GM19452 (cell line): Measurements from ENCODE around the gene TMEM163.

ENCODE experiments used
- ATAC-seq: cut with Tn5 transposase; IDR thresholded peaks from one replicate; pipeline ENCODE4 v1.9.1; 2021; ENCODE audit not compliant: unreplicated experiment

TMEM163 gene

DNA sequence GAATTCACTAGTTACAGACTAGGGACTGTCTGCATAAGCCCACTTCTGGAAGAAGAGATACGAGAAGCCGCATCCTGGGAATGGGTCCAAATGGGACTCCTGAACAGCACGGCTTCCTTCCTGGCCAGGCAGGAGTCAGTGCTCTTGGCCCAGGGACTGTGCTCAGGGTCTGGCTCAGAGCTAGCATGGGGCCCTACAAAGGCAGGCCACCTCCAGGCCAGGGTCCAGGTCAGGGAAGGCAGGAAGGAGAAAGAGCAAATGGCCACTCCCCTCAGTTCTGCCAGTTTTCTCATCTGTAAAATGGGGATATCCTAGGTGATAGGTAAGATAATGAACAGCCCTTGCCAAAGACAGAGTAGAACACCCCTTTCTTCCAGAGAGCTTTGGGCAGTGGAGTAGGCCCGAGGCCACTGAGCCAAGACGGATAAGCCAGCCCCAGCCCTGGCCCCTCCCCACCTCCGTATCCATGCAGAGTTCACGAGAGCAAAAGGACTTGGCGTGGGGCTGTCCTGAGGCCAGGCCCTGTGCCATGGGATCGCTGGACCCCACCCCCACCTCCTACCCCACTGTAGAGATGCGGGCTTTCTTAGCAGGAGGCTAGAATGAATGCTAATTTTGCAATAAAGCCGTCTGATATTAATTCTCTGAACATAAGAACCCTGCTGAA, 274.9 kb downstream of the TMEM163 start:
- no peak for ATAC-seq

DNA sequence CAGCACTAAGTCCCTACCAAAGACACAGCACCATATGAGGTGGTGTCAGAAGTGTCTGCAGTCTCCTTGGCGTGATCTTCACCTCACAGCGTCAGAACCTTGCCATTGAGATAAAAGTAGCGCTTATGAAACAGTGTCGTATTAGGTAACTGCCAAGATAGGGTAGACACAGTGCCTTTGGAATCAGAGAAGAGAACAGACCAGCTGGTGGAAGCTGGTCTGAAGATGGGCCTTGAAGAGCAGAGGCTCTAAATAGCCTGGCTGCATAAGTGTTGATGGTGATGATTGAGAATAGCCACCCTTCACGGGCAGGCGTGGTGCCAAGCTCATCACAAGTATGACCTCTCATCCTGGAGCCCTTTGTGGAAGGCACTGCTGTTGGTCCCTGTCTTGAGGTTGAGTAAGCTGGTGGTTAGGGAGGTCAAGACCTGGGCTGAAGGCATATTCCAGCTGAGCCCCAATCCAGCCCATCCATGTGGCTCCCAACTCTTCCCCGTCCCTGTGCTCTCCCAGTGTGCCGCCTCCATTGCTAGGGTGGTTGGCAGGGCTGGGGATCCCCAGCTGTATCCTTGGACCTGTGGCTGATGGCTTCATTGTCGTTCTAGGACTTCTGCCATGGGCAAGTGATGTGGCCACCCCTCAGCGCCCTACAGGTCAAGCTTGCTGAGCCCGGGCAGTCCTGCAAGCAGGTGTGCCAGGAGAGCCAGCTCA, 277.5 kb downstream of the TMEM163 start:
- ATAC-seq = no peak

GRCh38 chr2:134440336-134440909, 278.4 kb downstream of the TMEM163 start:
- ATAC-seq = no peak

GRCh38 chr2:134438371-134438770, 280.4 kb downstream of the TMEM163 start:
- no peak for ATAC-seq

- no peak for ATAC-seq
Observed at GRCh38 chr2:134436706-134437105, 282.1 kb downstream of the TMEM163 start.

GRCh38 chr2:134435936-134436335, 282.9 kb downstream of the TMEM163 start:
- ATAC-seq = no peak

DNA sequence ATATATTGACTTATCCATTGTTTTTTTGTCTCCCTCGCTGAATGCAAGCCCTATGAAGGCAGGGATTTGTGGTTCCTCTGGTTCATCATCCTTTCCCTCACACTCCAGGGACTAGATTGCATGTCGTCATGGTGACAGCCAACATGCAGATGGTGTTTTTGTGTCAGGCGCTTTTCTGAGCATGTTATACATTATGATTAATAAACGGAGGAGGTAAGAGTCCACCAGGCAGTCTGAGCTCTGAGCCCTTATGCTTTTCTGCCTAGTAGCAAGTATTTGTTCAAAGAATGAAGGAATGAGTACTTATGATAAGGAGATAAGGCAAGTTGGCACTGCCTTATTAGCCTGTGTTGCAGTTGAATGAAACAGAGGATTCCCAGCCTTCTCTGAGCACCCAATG, 283.3 kb downstream of the TMEM163 start:
- no peak for ATAC-seq

GRCh38 chr2:134433979-134434378, 284.8 kb downstream of the TMEM163 start:
- ATAC-seq = no peak

- ATAC-seq = no peak
Observed at GRCh38 chr2:134433469-134433868, 285.3 kb downstream of the TMEM163 start.

DNA sequence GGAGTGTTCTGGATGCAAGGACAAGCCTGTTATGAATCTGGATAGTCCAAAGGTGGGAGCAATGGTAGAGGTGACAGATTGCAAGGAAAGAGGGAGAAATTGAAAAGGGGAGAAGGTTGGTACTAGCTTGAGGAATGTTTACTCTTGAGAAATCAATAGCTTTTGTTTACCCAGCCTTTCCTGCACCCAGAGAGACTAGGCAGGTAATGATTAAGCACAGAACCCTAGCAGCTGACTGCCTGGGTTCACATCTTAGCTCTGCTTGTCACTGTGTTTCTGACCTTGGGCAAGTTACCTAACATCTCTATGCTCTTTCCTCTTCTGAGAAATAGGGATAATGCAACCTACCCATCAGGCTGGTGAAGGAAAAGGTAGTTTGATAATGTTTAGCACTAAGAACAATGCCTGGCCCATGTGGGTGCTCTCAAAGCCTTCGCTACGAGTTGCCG, 286.3 kb downstream of the TMEM163 start:
- no peak for ATAC-seq

DNA sequence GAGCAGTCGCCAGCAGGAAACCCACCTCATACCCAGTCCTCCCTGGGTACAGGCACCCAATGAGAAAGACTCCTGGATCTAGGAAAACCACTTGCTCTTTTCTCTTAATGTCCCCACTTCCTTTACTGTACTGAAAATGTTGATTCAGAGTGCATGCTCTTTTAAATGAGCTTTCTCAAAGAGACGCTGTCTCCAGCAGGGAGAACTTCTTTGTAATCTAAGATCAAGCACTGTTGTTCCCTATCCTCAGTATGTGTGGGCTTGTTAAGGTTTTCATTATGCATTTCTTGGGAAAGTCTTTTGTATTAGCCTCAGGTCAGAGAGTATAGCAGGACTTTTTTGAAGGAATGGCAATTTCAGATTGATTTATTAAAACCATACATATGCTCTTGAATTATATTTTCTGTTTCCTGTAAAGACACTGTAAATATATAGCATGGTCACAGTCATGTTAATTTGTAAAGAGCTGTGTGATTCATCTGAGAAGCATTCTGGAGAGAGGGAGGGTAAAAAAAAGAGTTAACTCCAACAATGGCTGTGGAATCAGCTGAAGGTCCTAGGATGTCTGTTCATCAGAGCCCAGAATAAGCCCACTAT, 286.9 kb downstream of the TMEM163 start:
- ATAC-seq = no peak

DNA sequence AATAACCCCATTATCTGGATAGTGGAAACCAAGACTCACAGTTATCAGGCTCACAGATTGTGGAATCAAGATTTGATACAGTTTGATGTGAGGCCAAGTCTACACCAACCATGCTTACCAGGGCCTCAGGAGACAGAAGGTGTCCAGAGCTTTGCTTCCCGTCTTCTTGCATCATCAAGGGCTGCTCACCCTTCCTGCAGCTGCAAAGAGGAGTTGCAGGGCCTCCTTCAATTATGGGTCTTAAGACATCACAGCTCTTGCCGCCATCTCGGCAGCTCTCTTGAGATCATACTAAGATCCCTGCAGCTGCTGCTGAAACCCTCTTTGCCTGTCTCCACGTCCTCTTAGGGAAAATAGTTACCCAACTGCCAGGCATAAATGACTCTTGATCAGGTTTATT, 288.9 kb downstream of the TMEM163 start:
- ATAC-seq = no peak

DNA sequence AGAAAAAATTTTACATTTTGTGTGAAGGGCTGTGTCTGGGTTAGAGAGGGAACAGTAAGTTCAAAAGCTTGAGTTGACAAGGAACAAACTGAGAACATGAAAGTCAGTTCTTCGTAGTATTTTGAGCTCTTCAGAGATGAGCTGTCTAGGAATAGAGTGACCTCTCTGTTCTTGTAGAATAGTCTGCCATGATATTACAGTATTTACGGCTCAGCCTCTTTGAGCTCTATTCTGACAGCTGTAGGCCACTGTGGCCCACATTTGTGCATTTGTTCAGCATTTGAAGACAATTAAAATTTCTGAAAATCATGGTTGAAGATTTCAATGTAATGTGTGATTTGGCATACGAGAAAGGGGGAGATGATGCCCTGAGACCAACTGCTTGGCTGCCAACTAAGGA, 292.1 kb downstream of the TMEM163 start:
- ATAC-seq = no peak

- ATAC-seq = no peak
Observed at GRCh38 chr2:134425724-134426496, 292.9 kb downstream of the TMEM163 start.

- ATAC-seq = no peak
Observed at GRCh38 chr2:134421556-134422328, 297.1 kb downstream of the TMEM163 start.

DNA sequence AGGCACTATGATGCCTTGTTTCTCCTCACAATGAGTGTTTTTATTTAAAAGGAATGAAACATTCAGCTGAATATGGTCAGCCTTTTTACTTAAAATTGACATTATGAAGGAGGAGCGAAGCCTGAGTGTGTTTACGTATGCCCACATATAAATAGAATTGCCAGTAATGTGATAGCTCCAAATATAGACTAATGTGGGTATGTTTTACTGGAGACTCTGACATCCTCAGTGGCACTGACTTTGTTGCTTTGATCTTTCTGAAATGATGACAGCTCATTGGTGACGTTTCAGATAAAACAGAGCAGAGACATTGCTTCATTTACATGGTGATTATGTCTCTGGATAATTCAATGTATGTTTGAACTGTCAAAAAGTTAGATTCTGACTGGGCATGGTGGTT, 297.9 kb downstream of the TMEM163 start:
- no peak for ATAC-seq

- no peak for ATAC-seq
Observed at GRCh38 chr2:134420259-134420658, 298.5 kb downstream of the TMEM163 start.

- ATAC-seq = no peak
Observed at GRCh38 chr2:134417968-134418582, 300.7 kb downstream of the TMEM163 start.

GRCh38 chr2:134416637-134417036, 302.2 kb downstream of the TMEM163 start:
- ATAC-seq = no peak

- no peak for ATAC-seq
Observed at GRCh38 chr2:134416018-134416417, 302.8 kb downstream of the TMEM163 start.
